ENCODE measurements around the gene NR1D2. TPM values are rescaled to one million over a fixed set of nuclear protein-coding genes. Genes with fewer than 3 reads are reported as not detected.
A peak's percentile ranks its signal among the peaks of the same experiment; 100 is the strongest.

The NR1D2 gene
- total RNA-seq, 2 experiments from 2014 or later, result 5.0 to 5.7 TPM

DNA sequence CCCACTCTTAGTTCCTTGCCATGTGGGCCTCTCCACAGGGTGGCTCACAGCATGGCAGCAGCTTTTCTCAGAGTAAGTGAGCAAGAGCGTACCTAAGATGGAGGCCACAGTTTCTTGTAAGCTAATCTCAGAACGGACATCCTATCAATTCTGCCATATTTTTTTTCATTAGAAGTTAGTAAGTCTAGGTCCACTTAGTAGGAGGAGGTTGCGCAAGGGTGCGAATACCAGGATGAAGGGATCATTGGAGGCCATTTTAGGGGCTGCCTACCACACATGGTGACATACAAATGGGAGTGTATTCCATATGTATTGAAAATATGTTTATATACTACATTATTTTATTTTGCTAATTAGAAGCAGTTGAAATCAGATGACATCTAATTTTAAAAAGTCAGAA, 31.5 kb downstream of the NR1D2 start:
- ChIA-PET CTCF (ENCODE audit: unreplicated experiment) (no interaction called here), POLR2A (interaction anchor here (0.7 to 1.2 kb wide), 3 partner anchors 16 to 83 kb away, joined by 3 to 4 read pairs (median 3); no protein-coding TSS in a partner anchor)
- Histone ChIP-seq H3K9me3 (ENCODE audit: low read length) (no peaks in the 10 kb centered on the region), H3K9me2 (ENCODE audit: insufficient read depth, low read length) (no peaks in the 10 kb centered on the region), H3K4me3 (ENCODE audit: low read depth, low read length, poor library complexity, severe bottlenecking) (no peak overlapping the region), H4K20me1 (ENCODE audit: insufficient read depth, low read length) (no peaks in the 10 kb centered on the region), H3K4me1 (ENCODE audit: insufficient read depth, low read length, poor library complexity, severe bottlenecking) (no peaks in the 10 kb centered on the region), H3K4me2 (ENCODE audit: low read length) (no peak overlapping the region), H3K79me2 (ENCODE audit: insufficient read depth, low read depth, low read length) (no peaks in the 10 kb centered on the region), H3K36me3 (ENCODE audit: insufficient read depth, low read length) (no peaks in the 10 kb centered on the region; the same call in 1 of the 2 replicates), H2AFZ (ENCODE audit: low read length) (no peak overlapping the region), H3K27ac (ENCODE audit: low read depth, low read length, poor library complexity, severe bottlenecking) (no peak overlapping the region)
- DNase-seq (ENCODE audit: low spot score), result no peak
- TF ChIP-seq, protein P1, sequence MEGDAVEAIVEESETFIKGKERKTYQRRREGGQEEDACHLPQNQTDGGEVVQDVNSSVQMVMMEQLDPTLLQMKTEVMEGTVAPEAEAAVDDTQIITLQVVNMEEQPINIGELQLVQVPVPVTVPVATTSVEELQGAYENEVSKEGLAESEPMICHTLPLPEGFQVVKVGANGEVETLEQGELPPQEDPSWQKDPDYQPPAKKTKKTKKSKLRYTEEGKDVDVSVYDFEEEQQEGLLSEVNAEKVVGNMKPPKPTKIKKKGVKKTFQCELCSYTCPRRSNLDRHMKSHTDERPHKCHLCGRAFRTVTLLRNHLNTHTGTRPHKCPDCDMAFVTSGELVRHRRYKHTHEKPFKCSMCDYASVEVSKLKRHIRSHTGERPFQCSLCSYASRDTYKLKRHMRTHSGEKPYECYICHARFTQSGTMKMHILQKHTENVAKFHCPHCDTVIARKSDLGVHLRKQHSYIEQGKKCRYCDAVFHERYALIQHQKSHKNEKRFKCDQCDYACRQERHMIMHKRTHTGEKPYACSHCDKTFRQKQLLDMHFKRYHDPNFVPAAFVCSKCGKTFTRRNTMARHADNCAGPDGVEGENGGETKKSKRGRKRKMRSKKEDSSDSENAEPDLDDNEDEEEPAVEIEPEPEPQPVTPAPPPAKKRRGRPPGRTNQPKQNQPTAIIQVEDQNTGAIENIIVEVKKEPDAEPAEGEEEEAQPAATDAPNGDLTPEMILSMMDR (conservative IDR thresholded peaks at IDR 0.05; ENCODE audit: low read length), result no peak
- no peak for TF ChIP-seq EZH2phosphoT487 (IDR thresholded peaks at IDR 0.05; ENCODE audit: borderline replicate concordance, low read depth, low read length)
- intact Hi-C loops (cut with micrococcal nuclease; ENCODE audit: unreplicated experiment), result no loop called here
- no TSS peak for BruUV-seq (replicated peaks)

DNA sequence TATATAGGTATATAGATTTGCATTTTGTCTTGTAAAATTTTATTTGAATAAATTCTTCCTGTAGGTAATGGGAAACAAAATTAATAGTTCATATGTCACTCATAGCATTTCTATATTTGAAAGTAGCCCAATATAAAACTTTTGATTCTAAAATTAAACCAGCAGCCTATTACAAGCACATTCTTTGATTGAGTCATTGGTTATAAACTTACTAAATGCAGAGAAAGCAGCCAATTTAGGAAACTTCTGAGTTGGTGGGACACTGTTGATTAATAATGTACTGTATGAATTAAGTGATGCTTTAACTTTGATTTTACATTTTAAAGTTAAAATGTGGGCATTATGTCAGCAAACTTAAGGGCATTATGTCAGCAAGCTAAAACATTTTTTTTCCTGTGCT, 34.5 kb downstream of the NR1D2 start:
- no peak for DNase-seq (ENCODE audit: low spot score)
- intact Hi-C loops (cut with micrococcal nuclease; ENCODE audit: unreplicated experiment), result no loop called here
- Histone ChIP-seq H3K27ac (ENCODE audit: low read depth, low read length, poor library complexity, severe bottlenecking) (no peak overlapping the region), H3K79me2 (ENCODE audit: insufficient read depth, low read depth, low read length) (no peaks in the 10 kb centered on the region), H3K4me3 (ENCODE audit: low read depth, low read length, poor library complexity, severe bottlenecking) (no peak overlapping the region), H3K9me3 (ENCODE audit: low read length) (no peaks in the 10 kb centered on the region), H3K36me3 (ENCODE audit: insufficient read depth, low read length) (no peaks in the 10 kb centered on the region; the same call in 1 of the 2 replicates), H3K9me2 (ENCODE audit: insufficient read depth, low read length) (no peaks in the 10 kb centered on the region), H2AFZ (ENCODE audit: low read length) (no peak overlapping the region), H4K20me1 (ENCODE audit: insufficient read depth, low read length) (no peaks in the 10 kb centered on the region), H3K4me1 (ENCODE audit: insufficient read depth, low read length, poor library complexity, severe bottlenecking) (no peaks in the 10 kb centered on the region), H3K4me2 (ENCODE audit: low read length) (no peak overlapping the region)
- TF ChIP-seq EZH2phosphoT487 (IDR thresholded peaks at IDR 0.05; ENCODE audit: borderline replicate concordance, low read depth, low read length), result no peak
- TF ChIP-seq, protein P1 (conservative IDR thresholded peaks at IDR 0.05; ENCODE audit: low read length), result no peak
- POLR2A ChIA-PET, result interaction anchor here (0.6 to 1.3 kb wide), 4 partner anchors 9 to 60 kb away, joined by 3 to 6 read pairs (median 3); no protein-coding TSS in a partner anchor
- CTCF ChIA-PET (ENCODE audit: unreplicated experiment), result no interaction called here
- TSS peak; percentile 45 for BruUV-seq (replicated peaks)

DNA sequence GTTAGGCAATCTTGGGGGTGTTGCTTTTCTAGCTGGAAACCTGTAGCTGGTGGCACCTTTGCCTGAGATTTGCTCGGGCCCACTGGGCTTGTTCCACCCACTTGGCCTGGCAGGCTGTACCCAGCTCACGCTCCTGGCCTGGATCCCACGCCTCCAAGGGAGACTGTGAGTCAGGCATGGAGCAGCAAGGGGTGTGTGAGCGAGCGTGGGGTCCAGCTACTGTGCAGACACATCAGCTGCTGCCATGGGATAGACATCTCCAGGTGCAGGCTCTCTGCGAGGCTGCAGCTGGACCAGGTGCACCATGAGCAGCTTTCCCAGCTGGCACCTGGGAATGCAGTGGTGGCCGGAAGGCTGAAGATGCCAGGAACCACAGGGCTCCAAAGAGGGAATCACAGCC, 36.0 kb downstream of the NR1D2 start:
- Histone ChIP-seq H3K27ac (ENCODE audit: low read depth, low read length, poor library complexity, severe bottlenecking) (no peak overlapping the region), H4K20me1 (ENCODE audit: insufficient read depth, low read length) (no peaks in the 10 kb centered on the region), H3K36me3 (ENCODE audit: insufficient read depth, low read length) (no peaks in the 10 kb centered on the region; the same call in 1 of the 2 replicates), H3K9me2 (ENCODE audit: insufficient read depth, low read length) (no peaks in the 10 kb centered on the region), H3K79me2 (ENCODE audit: insufficient read depth, low read depth, low read length) (no peaks in the 10 kb centered on the region), H3K4me2 (ENCODE audit: low read length) (no peak overlapping the region), H3K4me3 (ENCODE audit: low read depth, low read length, poor library complexity, severe bottlenecking) (no peak overlapping the region), H2AFZ (ENCODE audit: low read length) (no peak overlapping the region), H3K4me1 (ENCODE audit: insufficient read depth, low read length, poor library complexity, severe bottlenecking) (no peaks in the 10 kb centered on the region), H3K9me3 (ENCODE audit: low read length) (no peaks in the 10 kb centered on the region)
- BruUV-seq (replicated peaks), result no TSS peak
- ChIA-PET POLR2A (interaction anchor here (1.1 to 1.3 kb wide), 2 partner anchors 9 to 53 kb away, joined by 4 read pairs; no protein-coding TSS in a partner anchor), CTCF (ENCODE audit: unreplicated experiment) (no interaction called here)
- TF ChIP-seq, protein P1 (conservative IDR thresholded peaks at IDR 0.05; ENCODE audit: low read length), result no peak
- no peak for TF ChIP-seq EZH2phosphoT487 (IDR thresholded peaks at IDR 0.05; ENCODE audit: borderline replicate concordance, low read depth, low read length)
- DNase-seq (ENCODE audit: low spot score), result no peak
- intact Hi-C loops (cut with micrococcal nuclease; ENCODE audit: unreplicated experiment), result no loop called here

Measured in OCI-LY7 (cell line).